B cell (primary cell): ENCODE results near the gene MDGA2. TPM values are rescaled to one million over a fixed set of nuclear protein-coding genes. Genes with fewer than 3 reads are reported as not detected.

Experiments used
- ATAC-seq: fragments of 200-7000 bp; cut with Tn5 transposase; one replicate; pipeline ENCODE4 v1.10.0; 2021; ENCODE audit warnings: low read depth, mild to moderate bottlenecking, moderate number of reproducible peaks, moderate library complexity
- CTCF ChIA-PET: fragments of 350-600 bp; sonication (Branson Sonifier 250); formaldehyde crosslinking; loops from one replicate; lab custom pipeline; 2021; ENCODE audit warnings: antibody characterized with exemption, inconsistent platforms; lab: Charles Lee
- POLR2A ChIA-PET: fragments of 350-600 bp; sonication (Branson Sonifier 250); formaldehyde crosslinking; loops from one replicate; lab custom pipeline; 2021; ENCODE audit warnings: antibody characterized with exemption; lab: Charles Lee
- DNase-seq: peaks from one replicate; pipeline ENCODE4 v3.0.0; 2013
- H2AFZ ChIP-seq: 2 replicates; pipeline ENCODE4 v1.6.1; 2012; ENCODE audit warnings: mild to moderate bottlenecking, low read depth, low read length; ENCODE audit not compliant: insufficient read depth, poor library complexity, severe bottlenecking
- H3K27ac ChIP-seq, 2 donors: 1 replicate in 1 of 2; 2 replicates in 1 of 2; pipeline ENCODE4 v1.5.1; 2012 to 2013; ENCODE audit warnings: low read length in 2 of 2, mild to moderate bottlenecking in 2 of 2, moderate library complexity in 1 of 2
- H3K27me3 ChIP-seq, 4 experiments: fragments of 200-600 bp in 1 of 4; sonication (generic) in 1 of 4; replicated peaks in 1 of 4; 1 replicate in 2 of 4; 2 replicates in 2 of 4; pipeline versions ENCODE4 v1.6.1 to v1.7.0; 2013 to 2016; ENCODE audit warnings: low read length in 3 of 4, mild to moderate bottlenecking in 2 of 4, mixed read lengths in 1 of 4, moderate library complexity in 1 of 4; ENCODE audit not compliant: insufficient read depth in 4 of 4, control insufficient read depth in 3 of 4; ENCODE audit errors: control extremely low read depth in 1 of 4
- H3K36me3 ChIP-seq, 2 experiments: replicated peaks in 1 of 2; 1 replicate in 1 of 2; 2 replicates in 1 of 2; pipeline versions ENCODE4 v1.6.1 to v1.7.1; 2013; ENCODE audit warnings: low read length in 1 of 2; ENCODE audit not compliant: insufficient read depth in 2 of 2, control insufficient read depth in 1 of 2; ENCODE audit errors: control extremely low read depth in 1 of 2, extremely low read depth in 1 of 2
- H3K4me1 ChIP-seq, 2 donors: fragments of 200-600 bp in 1 of 2; sonication (generic) in 1 of 2; 1 replicate in 1 of 2; 2 replicates in 1 of 2; pipeline versions ENCODE4 v1.5.1 to v1.6.1; 2013 to 2017; ENCODE audit warnings: low read length in 2 of 2; ENCODE audit not compliant: control insufficient read depth in 2 of 2, insufficient read depth in 2 of 2
- H3K4me2 ChIP-seq: replicated peaks from 2 replicates; pipeline ENCODE3; 2012; ENCODE audit warnings: mild to moderate bottlenecking, low read depth, low read length; ENCODE audit not compliant: poor library complexity, severe bottlenecking
- H3K4me3 ChIP-seq, 5 experiments: fragments of 200-600 bp in 1 of 5; sonication (generic) in 1 of 5; 1 replicate in 3 of 5; 2 replicates in 2 of 5; pipeline versions ENCODE4 v1.5.1 to v1.7.0; 2011 to 2016; ENCODE audit warnings: low read length in 4 of 5, mild to moderate bottlenecking in 4 of 5, low read depth in 2 of 5, control low read depth in 1 of 5, moderate library complexity in 1 of 5; ENCODE audit not compliant: insufficient read depth in 1 of 5; ENCODE audit errors: control extremely low read depth in 1 of 5, extremely low read depth in 1 of 5
- H3K79me2 ChIP-seq: fragments of 200-600 bp; sonication (generic); one replicate; pipeline ENCODE4 v1.6.0; 2016; ENCODE audit warnings: low read length; ENCODE audit not compliant: control insufficient read depth, insufficient read depth
- H3K9ac ChIP-seq: fragments of 200-600 bp; sonication (generic); 2 replicates; pipeline ENCODE4 v1.6.1; 2017; ENCODE audit warnings: mild to moderate bottlenecking, low read length, moderate library complexity
- H3K9me3 ChIP-seq, 3 donors: one replicate each; pipeline versions ENCODE4 v1.6.1 to v1.7.1; 2013; ENCODE audit warnings: low read length in 2 of 3; ENCODE audit not compliant: control insufficient read depth in 2 of 3, insufficient read depth in 1 of 3; ENCODE audit errors: control extremely low read depth in 1 of 3
- H4K20me1 ChIP-seq: 2 replicates; pipeline ENCODE4 v1.6.0; 2012; ENCODE audit warnings: mild to moderate bottlenecking, low read length; ENCODE audit not compliant: insufficient read depth, control insufficient read depth, poor library complexity, severe bottlenecking
- H3K27ac Mint-ChIP-seq: one replicate; pipeline ENCODE4 v1.8.0; 2021; ENCODE audit warnings: mixed read lengths
- H3K27me3 Mint-ChIP-seq: one replicate; pipeline ENCODE4 v1.8.0; 2021; ENCODE audit warnings: mixed read lengths
- H3K4me1 Mint-ChIP-seq: one replicate; pipeline ENCODE4 v1.8.0; 2021; ENCODE audit warnings: mixed read lengths
- H3K4me3 Mint-ChIP-seq: one replicate; pipeline ENCODE4 v1.8.0; 2021; ENCODE audit warnings: mixed read lengths
- H3K9me3 Mint-ChIP-seq: one replicate; pipeline ENCODE4 v1.8.0; 2022; ENCODE audit warnings: mixed read lengths; ENCODE audit not compliant: insufficient read depth
- CTCF ChIP-seq: fragments of 200-600 bp; IDR thresholded peaks from one replicate; pipeline ENCODE4 v1.8.0; 2022; ENCODE audit warnings: antibody characterized with exemption, mild to moderate bottlenecking
- EZH2 ChIP-seq: IDR thresholded peaks from 2 replicates; pipeline ENCODE4 v1.6.1; 2012; ENCODE audit warnings: borderline replicate concordance, low read depth, mild to moderate bottlenecking, moderate library complexity, low read length; ENCODE audit not compliant: insufficient read depth, poor library complexity, severe bottlenecking
- WGBS: methylation state at CpG from one replicate; pipeline ENCODE4 v1.1.5; 2013; ENCODE audit warnings: missing lambda C conversion rate; ENCODE audit not compliant: insufficient coverage; 5-methylcytosine and 5-hydroxymethylcytosine counted together
- intact Hi-C: fragments of 100-400 bp; cut with micrococcal nuclease; formaldehyde crosslinking; loops from one replicate; pipeline ENCODE4 v1.10.0; 2022
- polyA plus RNA-seq: library from polyadenylated mRNA; depleted of rRNA; stranded (reverse); fragments of >200 nt; gene quantifications from 2 replicates; pipeline ENCODE4 v1.2.3, GENCODE V29; 2012
- total RNA-seq, 2 donors: library from RNA; stranded (reverse); fragments of 120-200 nt in 1 of 2; gene quantifications; 1 replicate in 1 of 2; 2 replicates in 1 of 2; pipeline versions ENCODE4 v1.2.3 to v1.2.4, GENCODE V29; 2013 to 2022

Gene MDGA2
- total and polyA plus RNA-seq, 2 donors (not counting 1 experiment from before 2014, with no cell fraction given), result not detected

GRCh38 chr14:47595552-47595951 lies 79.9 kb downstream of the MDGA2 start:
- no peak overlapping the region for H3K9ac ChIP-seq
- DNase-seq (no peak), ATAC-seq (no peak)
- no peak overlapping the region for H3K4me3 ChIP-seq
- Mint-ChIP-seq H3K4me1 (no peaks in the 10 kb centered on the region), H3K9me3 (no peaks in the 10 kb centered on the region), H3K4me3 (no peak overlapping the region), H3K27ac (no peak overlapping the region), H3K27me3 (no peaks in the 10 kb centered on the region)
- no peak overlapping the region for H3K27ac ChIP-seq
- no peaks in the 10 kb centered on the region for H3K27me3 ChIP-seq
- H3K4me2 ChIP-seq, result no peak overlapping the region
- no peaks in the 10 kb centered on the region for H3K36me3 ChIP-seq
- H3K4me1 ChIP-seq, result no peaks in the 10 kb centered on the region
- H4K20me1 ChIP-seq, result no peaks in the 10 kb centered on the region
- H2AFZ ChIP-seq, result no peak overlapping the region
- no peaks in the 10 kb centered on the region for H3K79me2 ChIP-seq
- peaks cover 0 to 1% (median 0%) of the 10 kb centered on the region in 3 donors for H3K9me3 ChIP-seq
- WGBS, result no CpG with 5 or more reads among the region's 1 CpG
- intact Hi-C loops, result no loop called here
- POLR2A ChIA-PET, result no interaction called here
- TF ChIP-seq EZH2 (no peak), CTCF (no peak)
- CTCF ChIA-PET, result no interaction called here

DNA sequence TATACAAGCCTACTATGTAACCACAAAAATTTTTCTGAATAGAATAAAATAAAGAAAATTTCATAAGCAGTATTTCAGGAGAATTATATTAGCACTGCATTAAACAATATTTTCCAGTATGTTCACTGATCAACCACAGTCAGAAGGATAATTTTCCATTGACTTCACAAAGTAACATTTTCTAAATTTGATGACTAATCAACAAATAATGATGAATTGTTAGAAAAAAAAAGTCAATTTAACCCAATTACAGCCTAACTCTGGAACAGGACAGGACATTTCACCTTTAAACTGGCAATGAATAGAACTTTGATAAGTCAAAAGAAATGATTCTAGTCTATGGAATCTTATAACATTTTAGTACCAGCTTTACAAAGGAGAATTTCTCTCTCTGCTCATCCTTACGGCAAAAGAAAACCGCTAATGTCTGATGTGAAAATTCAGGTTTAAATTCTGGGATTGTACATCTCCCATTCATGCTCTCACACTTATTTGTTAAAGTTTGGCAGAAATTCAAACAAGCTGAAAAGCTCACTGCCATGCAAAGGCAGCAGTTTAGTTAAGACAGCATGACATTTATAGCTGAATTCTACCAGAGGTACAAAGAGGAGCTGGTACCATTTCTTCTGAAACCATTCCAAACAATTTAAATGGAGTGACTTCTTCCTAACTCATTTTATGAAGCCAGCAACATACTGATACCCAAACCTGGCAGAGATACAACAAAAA lies 84.5 kb downstream of the MDGA2 start:
- no peaks in the 10 kb centered on the region for H3K27me3 Mint-ChIP-seq
- no peak overlapping the region for H3K4me3 Mint-ChIP-seq
- no peak overlapping the region for H3K4me2 ChIP-seq
- H3K27me3 ChIP-seq, result no peaks in the 10 kb centered on the region
- peaks cover 0 to 1% (median 0%) of the 10 kb centered on the region in 3 donors for H3K9me3 ChIP-seq
- H3K9me3 Mint-ChIP-seq, result no peaks in the 10 kb centered on the region
- TF ChIP-seq EZH2 (no peak), CTCF (no peak)
- no peak for DNase-seq
- no peaks in the 10 kb centered on the region for H3K4me1 Mint-ChIP-seq
- H2AFZ ChIP-seq, result no peak overlapping the region
- ChIA-PET CTCF (no interaction called here), POLR2A (no interaction called here)
- no peaks in the 10 kb centered on the region for H3K4me1 ChIP-seq
- no peak overlapping the region for H3K4me3 ChIP-seq
- no peak for ATAC-seq
- no peaks in the 10 kb centered on the region for H4K20me1 ChIP-seq
- intact Hi-C loops, result no loop called here
- no peak overlapping the region for H3K27ac ChIP-seq
- H3K79me2 ChIP-seq, result no peaks in the 10 kb centered on the region
- no peak overlapping the region for H3K27ac Mint-ChIP-seq
- no CpG with 5 or more reads among the region's 2 CpGs for WGBS
- H3K36me3 ChIP-seq, result no peaks in the 10 kb centered on the region
- H3K9ac ChIP-seq, result no peak overlapping the region
